HG02885 (cell line): ENCODE results near the gene PML.
"Not testable (repeated sequence)": the region's sequence is repeated elsewhere in the genome, so short reads cannot be mapped to it uniquely, and the experiment has no call there.

Experiments used
- ATAC-seq: cut with Tn5 transposase; IDR thresholded peaks from one replicate; pipeline ENCODE4 v1.9.1; 2021; ENCODE audit warnings: mild to moderate bottlenecking; ENCODE audit not compliant: unreplicated experiment, poor library complexity

The PML gene

GRCh38 chr15:74037171-74038117 lies 42.9 kb downstream of the PML start:
- no peak for ATAC-seq

- ATAC-seq = no peak
Observed at GRCh38 chr15:74038707-74039655, 44.5 kb downstream of the PML start.

- no peak for ATAC-seq
Observed at GRCh38 chr15:74039656-74040010, 45.1 kb downstream of the PML start.

- no peak for ATAC-seq
Observed at GRCh38 chr15:74040109-74040850, 45.8 kb downstream of the PML start.

- no peak for ATAC-seq
Observed at GRCh38 chr15:74041311-74041756, 46.8 kb downstream of the PML start.

- ATAC-seq = no peak
Observed at GRCh38 chr15:74041777-74042435, 47.4 kb downstream of the PML start.

- ATAC-seq = no peak
Observed at GRCh38 chr15:74042603-74043424, 48.3 kb downstream of the PML start.

GRCh38 chr15:74043425-74044266 lies 49.1 kb downstream of the PML start:
- ATAC-seq = no peak

GRCh38 chr15:74044267-74045110 lies 50.0 kb downstream of the PML start:
- ATAC-seq = no peak

GRCh38 chr15:74045184-74045583 lies 50.7 kb downstream of the PML start:
- ATAC-seq = no peak

GRCh38 chr15:74045636-74046274 lies 51.2 kb downstream of the PML start:
- no peak for ATAC-seq

- ATAC-seq = no peak
Observed at GRCh38 chr15:74046275-74046674, 51.8 kb downstream of the PML start.

GRCh38 chr15:74050127-74050526 lies 55.6 kb downstream of the PML start:
- no peak for ATAC-seq

GRCh38 chr15:74050556-74051234 lies 56.2 kb downstream of the PML start:
- ATAC-seq = no peak

GRCh38 chr15:74052271-74053260 lies 58.0 kb downstream of the PML start:
- not testable (repeated sequence) for ATAC-seq
